ENCODE measurements around the gene ITPRID1.

Gene ITPRID1

GRCh38 chr7:31664890-31665289 is 151.0 kb downstream of the ITPRID1 start:
- no peaks in the 10 kb centered on the region for H3K27me3 ChIP-seq (ENCODE audit: control insufficient read depth in 1 of 2, insufficient read depth in 2 of 2, low read length in 2 of 2)
- no peaks in the 10 kb centered on the region for H3K36me3 ChIP-seq (ENCODE audit: control insufficient read depth in 2 of 2, insufficient read depth in 2 of 2, low read length in 2 of 2)
- no peak overlapping the region for H3K4me3 ChIP-seq (ENCODE audit: low read length in 2 of 2)
- H3K9ac ChIP-seq (ENCODE audit: low read length in 2 of 2): no peak overlapping the region
- H3K4me1 ChIP-seq (ENCODE audit: control insufficient read depth, insufficient read depth, low read length): no peaks in the 10 kb centered on the region
- no peak overlapping the region for H3K27ac ChIP-seq (ENCODE audit: low read length)
- no peaks in the 10 kb centered on the region for H3K9me3 ChIP-seq (ENCODE audit: control insufficient read depth in 2 of 2, low read length in 2 of 2)

GRCh38 chr7:31665546-31665945 is 151.7 kb downstream of the ITPRID1 start:
- Histone ChIP-seq H3K9ac (ENCODE audit: low read length in 2 of 2) (no peak overlapping the region), H3K9me3 (ENCODE audit: control insufficient read depth in 2 of 2, low read length in 2 of 2) (no peaks in the 10 kb centered on the region), H3K4me3 (ENCODE audit: low read length in 2 of 2) (no peak overlapping the region), H3K27me3 (ENCODE audit: control insufficient read depth in 1 of 2, insufficient read depth in 2 of 2, low read length in 2 of 2) (no peaks in the 10 kb centered on the region), H3K36me3 (ENCODE audit: control insufficient read depth in 2 of 2, insufficient read depth in 2 of 2, low read length in 2 of 2) (no peaks in the 10 kb centered on the region), H3K4me1 (ENCODE audit: control insufficient read depth, insufficient read depth, low read length) (no peaks in the 10 kb centered on the region), H3K27ac (ENCODE audit: low read length) (no peak overlapping the region)

GRCh38 chr7:31669461-31669860 is 155.6 kb downstream of the ITPRID1 start:
- no peak overlapping the region for H3K4me3 ChIP-seq (ENCODE audit: low read length in 2 of 2)
- no peak overlapping the region for H3K27ac ChIP-seq (ENCODE audit: low read length)
- H3K4me1 ChIP-seq (ENCODE audit: control insufficient read depth, insufficient read depth, low read length): no peaks in the 10 kb centered on the region
- no peaks in the 10 kb centered on the region for H3K27me3 ChIP-seq (ENCODE audit: control insufficient read depth in 1 of 2, insufficient read depth in 2 of 2, low read length in 2 of 2)
- no peak overlapping the region for H3K9ac ChIP-seq (ENCODE audit: low read length in 2 of 2)
- H3K36me3 ChIP-seq (ENCODE audit: control insufficient read depth in 2 of 2, insufficient read depth in 2 of 2, low read length in 2 of 2): no peaks in the 10 kb centered on the region
- H3K9me3 ChIP-seq (ENCODE audit: control insufficient read depth in 2 of 2, low read length in 2 of 2): peaks cover 0 to 4% of the 10 kb centered on the region in 2 donors

GRCh38 chr7:31679574-31680305 is 165.8 kb downstream of the ITPRID1 start:
- Histone ChIP-seq H3K4me1 (ENCODE audit: control insufficient read depth, insufficient read depth, low read length) (no peaks in the 10 kb centered on the region), H3K27ac (ENCODE audit: low read length) (no peak overlapping the region), H3K27me3 (ENCODE audit: control insufficient read depth in 1 of 2, insufficient read depth in 2 of 2, low read length in 2 of 2) (no peaks in the 10 kb centered on the region), H3K36me3 (ENCODE audit: control insufficient read depth in 2 of 2, insufficient read depth in 2 of 2, low read length in 2 of 2) (no peaks in the 10 kb centered on the region), H3K9ac (ENCODE audit: low read length in 2 of 2) (no peak overlapping the region), H3K9me3 (ENCODE audit: control insufficient read depth in 2 of 2, low read length in 2 of 2) (no peaks in the 10 kb centered on the region), H3K4me3 (ENCODE audit: low read length in 2 of 2) (no peak overlapping the region)

- Histone ChIP-seq H3K4me3 (ENCODE audit: low read length in 2 of 2) (no peak overlapping the region), H3K36me3 (ENCODE audit: control insufficient read depth in 2 of 2, insufficient read depth in 2 of 2, low read length in 2 of 2) (no peaks in the 10 kb centered on the region), H3K4me1 (ENCODE audit: control insufficient read depth, insufficient read depth, low read length) (no peaks in the 10 kb centered on the region), H3K27me3 (ENCODE audit: control insufficient read depth in 1 of 2, insufficient read depth in 2 of 2, low read length in 2 of 2) (no peaks in the 10 kb centered on the region), H3K27ac (ENCODE audit: low read length) (no peak overlapping the region), H3K9me3 (ENCODE audit: control insufficient read depth in 2 of 2, low read length in 2 of 2) (no peaks in the 10 kb centered on the region), H3K9ac (ENCODE audit: low read length in 2 of 2) (no peak overlapping the region)
These were observed 169.7 kb downstream of the ITPRID1 start for GRCh38 chr7:31683445-31684225.

GRCh38 chr7:31687024-31687748 is 173.3 kb downstream of the ITPRID1 start, which contains the start of gene PPP1R17:
PPP1R17 (plus strand) TSS chr7:31687215; CDS start chr7:31692442, 5,227 bp downstream.
- Histone ChIP-seq H3K4me1 (ENCODE audit: control insufficient read depth, insufficient read depth, low read length) (no peaks in the 10 kb centered on the region), H3K36me3 (ENCODE audit: control insufficient read depth in 2 of 2, insufficient read depth in 2 of 2, low read length in 2 of 2) (no peaks in the 10 kb centered on the region), H3K9ac (ENCODE audit: low read length in 2 of 2) (no peak within 1 kb of the TSS), H3K9me3 (ENCODE audit: control insufficient read depth in 2 of 2, low read length in 2 of 2) (no peaks in the 10 kb centered on the region), H3K27ac (ENCODE audit: low read length) (no peak within 1 kb of the TSS), H3K27me3 (ENCODE audit: control insufficient read depth in 1 of 2, insufficient read depth in 2 of 2, low read length in 2 of 2) (no peaks in the 10 kb centered on the region), H3K4me3 (ENCODE audit: low read length in 2 of 2) (no peak within 1 kb of the TSS)

- H3K36me3 ChIP-seq (ENCODE audit: control insufficient read depth in 2 of 2, insufficient read depth in 2 of 2, low read length in 2 of 2): no peaks in the 10 kb centered on the region
These were observed 174.5 kb downstream of the ITPRID1 start for GRCh38 chr7:31688372-31688771.

GRCh38 chr7:31688996-31689395 is 175.1 kb downstream of the ITPRID1 start:
- Histone ChIP-seq H3K4me1 (ENCODE audit: control insufficient read depth, insufficient read depth, low read length) (no peaks in the 10 kb centered on the region), H3K9me3 (ENCODE audit: control insufficient read depth in 2 of 2, low read length in 2 of 2) (no peaks in the 10 kb centered on the region), H3K36me3 (ENCODE audit: control insufficient read depth in 2 of 2, insufficient read depth in 2 of 2, low read length in 2 of 2) (no peaks in the 10 kb centered on the region), H3K9ac (ENCODE audit: low read length in 2 of 2) (no peak overlapping the region), H3K27ac (ENCODE audit: low read length) (no peak overlapping the region), H3K4me3 (ENCODE audit: low read length in 2 of 2) (no peak overlapping the region), H3K27me3 (ENCODE audit: control insufficient read depth in 1 of 2, insufficient read depth in 2 of 2, low read length in 2 of 2) (no peaks in the 10 kb centered on the region)

More at GRCh38 chr7:31688372-31688771, 174.5 kb downstream of the ITPRID1 start:
- H3K4me3 ChIP-seq (ENCODE audit: low read length in 2 of 2): no peak overlapping the region
- no peak overlapping the region for H3K27ac ChIP-seq (ENCODE audit: low read length)
- no peaks in the 10 kb centered on the region for H3K27me3 ChIP-seq (ENCODE audit: control insufficient read depth in 1 of 2, insufficient read depth in 2 of 2, low read length in 2 of 2)
- no peak overlapping the region for H3K9ac ChIP-seq (ENCODE audit: low read length in 2 of 2)
- no peaks in the 10 kb centered on the region for H3K4me1 ChIP-seq (ENCODE audit: control insufficient read depth, insufficient read depth, low read length)
- no peaks in the 10 kb centered on the region for H3K9me3 ChIP-seq (ENCODE audit: control insufficient read depth in 2 of 2, low read length in 2 of 2)

GRCh38 chr7:31690935-31691334 is 177.0 kb downstream of the ITPRID1 start:
- H3K27me3 ChIP-seq (ENCODE audit: control insufficient read depth in 1 of 2, insufficient read depth in 2 of 2, low read length in 2 of 2): no peaks in the 10 kb centered on the region
- H3K9ac ChIP-seq (ENCODE audit: low read length in 2 of 2): no peak overlapping the region
- no peaks in the 10 kb centered on the region for H3K36me3 ChIP-seq (ENCODE audit: control insufficient read depth in 2 of 2, insufficient read depth in 2 of 2, low read length in 2 of 2)
- no peaks in the 10 kb centered on the region for H3K4me1 ChIP-seq (ENCODE audit: control insufficient read depth, insufficient read depth, low read length)
- H3K4me3 ChIP-seq (ENCODE audit: low read length in 2 of 2): no peak overlapping the region
- H3K27ac ChIP-seq (ENCODE audit: low read length): no peak overlapping the region
- H3K9me3 ChIP-seq (ENCODE audit: control insufficient read depth in 2 of 2, low read length in 2 of 2): no peaks in the 10 kb centered on the region

- no peaks in the 10 kb centered on the region for H3K27me3 ChIP-seq (ENCODE audit: control insufficient read depth in 1 of 2, insufficient read depth in 2 of 2, low read length in 2 of 2)
- no peak overlapping the region for H3K9ac ChIP-seq (ENCODE audit: low read length in 2 of 2)
- H3K4me1 ChIP-seq (ENCODE audit: control insufficient read depth, insufficient read depth, low read length): no peaks in the 10 kb centered on the region
- no peaks in the 10 kb centered on the region for H3K9me3 ChIP-seq (ENCODE audit: control insufficient read depth in 2 of 2, low read length in 2 of 2)
- no peak overlapping the region for H3K4me3 ChIP-seq (ENCODE audit: low read length in 2 of 2)
- H3K27ac ChIP-seq (ENCODE audit: low read length): no peak overlapping the region
- no peaks in the 10 kb centered on the region for H3K36me3 ChIP-seq (ENCODE audit: control insufficient read depth in 2 of 2, insufficient read depth in 2 of 2, low read length in 2 of 2)
These were observed 178.6 kb downstream of the ITPRID1 start for GRCh38 chr7:31692451-31692850.

Measured in stomach smooth muscle (tissue), 2 donors.